ENCODE measurements around the gene MED12L. TPM values are rescaled to one million over a fixed set of nuclear protein-coding genes. Genes with fewer than 3 reads are reported as not detected.

The MED12L gene
- total and polyA plus RNA-seq, 10 of the 15 experiments (the other 5 are each of a cell fraction or from before 2014, with no cell fraction given): 0.01 to 0.06 (median 0.03) TPM; not detected in 2

GRCh38 chr3:151367448-151367847 is 282.0 kb downstream of the MED12L start (continued):
- TF ChIP-seq CBX3 (IDR thresholded peaks at IDR 0.05; ENCODE audit: borderline replicate concordance, low read depth): no peak
- TF ChIP-seq WRNIP1 (IDR thresholded peaks at IDR 0.05; ENCODE audit: borderline replicate concordance, low read depth, low read length): no peak
- TF ChIP-seq MTA2 (IDR thresholded peaks at IDR 0.05; ENCODE audit: low read depth): no peak
- no peak for TF ChIP-seq HSF1 (IDR thresholded peaks at IDR 0.05; ENCODE audit: low read depth, low read length)
- no peak for TF ChIP-seq NFYB (IDR thresholded peaks at IDR 0.05; ENCODE audit: insufficient read depth, low read depth, low read length)

- no peak overlapping the region for H3K9ac ChIP-seq (ENCODE audit: control insufficient read depth, insufficient read depth, low read length)
- DNase-seq (ENCODE audit: low read depth, low spot score) (no peak), FAIRE-seq (no peak), ATAC-seq (no peak)
- H4K20me1 ChIP-seq (ENCODE audit: control insufficient read depth, insufficient read depth): no peaks in the 10 kb centered on the region
- no peak overlapping the region for H3K27ac ChIP-seq (ENCODE audit: control insufficient read depth, insufficient read depth)
- no peak overlapping the region for H3K4me3 ChIP-seq
- H3K27me3 ChIP-seq (replicated peaks in 1 of 2; ENCODE audit: control insufficient read depth in 2 of 2, insufficient read depth in 2 of 2, low read length in 1 of 2): no peaks in the 10 kb centered on the region
- H3K4me2 ChIP-seq (ENCODE audit: control insufficient read depth, insufficient read depth): no peak overlapping the region
- no peak overlapping the region for H2AFZ ChIP-seq (ENCODE audit: control insufficient read depth, low read depth, low read length)
- no peaks in the 10 kb centered on the region for H3K36me3 ChIP-seq (ENCODE audit: control insufficient read depth in 2 of 2, insufficient read depth in 2 of 2, low read length in 1 of 2)
- ChIA-PET RAD21 (ENCODE audit: unreplicated experiment) (no interaction called here), SMC1A (ENCODE audit: uncharacterized antibody, unreplicated experiment) (interaction anchor here (1.5 to 2.3 kb wide), 3 partner anchors 10 to 28 kb away, joined by 3 to 6 read pairs (median 5); no protein-coding TSS in a partner anchor), CTCF (no interaction called here), POLR2A (no interaction called here)
- no peaks in the 10 kb centered on the region for H3K9me3 ChIP-seq (replicated peaks; ENCODE audit: control insufficient read depth, insufficient read depth, low read length)
- no peaks in the 10 kb centered on the region for H3K79me2 ChIP-seq (ENCODE audit: control insufficient read depth, insufficient read depth, low read length)
- in situ Hi-C loops (cut with MboI): no loop called here
- BruUV-seq (replicated peaks): no TSS peak
- intact Hi-C loops (cut with micrococcal nuclease; ENCODE audit: unreplicated experiment): no loop called here
- no peaks in the 10 kb centered on the region for H3K4me1 ChIP-seq (ENCODE audit: control insufficient read depth, insufficient read depth, low read length)
- TF ChIP-seq WRNIP1 (IDR thresholded peaks at IDR 0.05; ENCODE audit: borderline replicate concordance, low read depth, low read length): no peak
- no peak for TF ChIP-seq ZSCAN29 (IDR thresholded peaks at IDR 0.05)
- TF ChIP-seq, protein P1, sequence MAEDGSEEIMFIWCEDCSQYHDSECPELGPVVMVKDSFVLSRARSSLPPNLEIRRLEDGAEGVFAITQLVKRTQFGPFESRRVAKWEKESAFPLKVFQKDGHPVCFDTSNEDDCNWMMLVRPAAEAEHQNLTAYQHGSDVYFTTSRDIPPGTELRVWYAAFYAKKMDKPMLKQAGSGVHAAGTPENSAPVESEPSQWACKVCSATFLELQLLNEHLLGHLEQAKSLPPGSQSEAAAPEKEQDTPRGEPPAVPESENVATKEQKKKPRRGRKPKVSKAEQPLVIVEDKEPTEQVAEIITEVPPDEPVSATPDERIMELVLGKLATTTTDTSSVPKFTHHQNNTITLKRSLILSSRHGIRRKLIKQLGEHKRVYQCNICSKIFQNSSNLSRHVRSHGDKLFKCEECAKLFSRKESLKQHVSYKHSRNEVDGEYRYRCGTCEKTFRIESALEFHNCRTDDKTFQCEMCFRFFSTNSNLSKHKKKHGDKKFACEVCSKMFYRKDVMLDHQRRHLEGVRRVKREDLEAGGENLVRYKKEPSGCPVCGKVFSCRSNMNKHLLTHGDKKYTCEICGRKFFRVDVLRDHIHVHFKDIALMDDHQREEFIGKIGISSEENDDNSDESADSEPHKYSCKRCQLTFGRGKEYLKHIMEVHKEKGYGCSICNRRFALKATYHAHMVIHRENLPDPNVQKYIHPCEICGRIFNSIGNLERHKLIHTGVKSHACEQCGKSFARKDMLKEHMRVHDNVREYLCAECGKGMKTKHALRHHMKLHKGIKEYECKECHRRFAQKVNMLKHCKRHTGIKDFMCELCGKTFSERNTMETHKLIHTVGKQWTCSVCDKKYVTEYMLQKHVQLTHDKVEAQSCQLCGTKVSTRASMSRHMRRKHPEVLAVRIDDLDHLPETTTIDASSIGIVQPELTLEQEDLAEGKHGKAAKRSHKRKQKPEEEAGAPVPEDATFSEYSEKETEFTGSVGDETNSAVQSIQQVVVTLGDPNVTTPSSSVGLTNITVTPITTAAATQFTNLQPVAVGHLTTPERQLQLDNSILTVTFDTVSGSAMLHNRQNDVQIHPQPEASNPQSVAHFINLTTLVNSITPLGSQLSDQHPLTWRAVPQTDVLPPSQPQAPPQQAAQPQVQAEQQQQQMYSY (CRISPR knock-in tag; IDR thresholded peaks at IDR 0.05): no peak
- no peak for TF ChIP-seq SMARCA5 (IDR thresholded peaks at IDR 0.05)
- TF ChIP-seq ZNF217 (IDR thresholded peaks at IDR 0.05): no peak
- no peak for TF ChIP-seq NBN (IDR thresholded peaks at IDR 0.05)
- no peak for TF ChIP-seq IKZF1 (conservative IDR thresholded peaks at IDR 0.05)
- TF ChIP-seq SMAD5 (IDR thresholded peaks at IDR 0.05; ENCODE audit: low read depth): no peak
- no peak for TF ChIP-seq CREB1 (IDR thresholded peaks at IDR 0.05; ENCODE audit: low read depth)
- TF ChIP-seq MXI1 (IDR thresholded peaks at IDR 0.05; ENCODE audit: low read depth, low read length): no peak
- no peak for TF ChIP-seq YBX1 (IDR thresholded peaks at IDR 0.05)
- no peak for TF ChIP-seq SKIL (IDR thresholded peaks at IDR 0.05; ENCODE audit: low read depth, poor library complexity, severe bottlenecking)
- TF ChIP-seq, protein P2, sequence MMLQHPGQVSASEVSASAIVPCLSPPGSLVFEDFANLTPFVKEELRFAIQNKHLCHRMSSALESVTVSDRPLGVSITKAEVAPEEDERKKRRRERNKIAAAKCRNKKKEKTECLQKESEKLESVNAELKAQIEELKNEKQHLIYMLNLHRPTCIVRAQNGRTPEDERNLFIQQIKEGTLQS (IDR thresholded peaks at IDR 0.05; ENCODE audit: borderline replicate concordance, extremely low read depth, low read depth, low read length): no peak
- no peak for TF ChIP-seq LARP7 (IDR thresholded peaks at IDR 0.05)
- TF ChIP-seq ZNF24 (IDR thresholded peaks at IDR 0.05): no peak
Observed at GRCh38 chr3:151371526-151371925, 286.1 kb downstream of the MED12L start.

Measured in GM12878 (cell line).